DMS79 treated with DMSO at 0.1 percent for 48 hours (cell line): ENCODE data around the gene GPR160.
"Not testable (repeated sequence)": the region's sequence is repeated elsewhere in the genome, so short reads cannot be mapped to it uniquely, and the experiment has no call there.

Source experiments
- DNase-seq: peaks from one replicate; lab custom pipeline; 2025; lab: John Stamatoyannopoulos, UW

Gene GPR160

DNA sequence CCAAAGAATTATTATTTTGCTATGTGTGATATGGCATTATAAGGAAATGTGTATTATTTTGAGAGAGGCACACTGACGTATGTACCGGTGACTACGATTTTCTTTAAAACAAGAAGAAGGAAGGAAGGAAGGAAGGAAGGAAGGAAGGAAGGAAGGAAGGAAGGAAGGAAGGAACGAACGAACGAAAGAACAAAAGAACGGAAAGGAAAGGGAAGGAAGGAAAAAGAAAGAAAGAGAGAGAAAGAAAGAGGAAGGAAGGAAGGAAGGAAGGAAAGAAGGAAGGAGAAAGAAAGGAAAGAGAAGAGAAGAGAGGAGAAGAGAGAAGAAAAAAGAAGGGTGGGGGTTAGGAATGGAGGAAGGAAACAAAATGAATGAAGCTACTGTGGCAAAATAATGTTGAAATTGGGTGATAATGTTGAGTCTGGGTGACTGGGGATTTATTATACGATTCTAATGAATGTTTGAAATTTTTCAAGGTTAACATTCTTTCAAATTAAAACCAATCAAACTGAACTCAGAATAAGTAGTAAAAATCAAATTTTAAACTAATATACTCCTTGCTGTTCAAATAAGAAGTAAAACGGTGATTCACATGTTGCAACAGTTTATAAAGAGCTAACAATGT is 73.5 kb downstream of the GPR160 start:
- no peak for DNase-seq

- not testable (repeated sequence) for DNase-seq
Measured at GRCh38 chr3:170114165-170114564, 76.4 kb downstream of the GPR160 start.

DNA sequence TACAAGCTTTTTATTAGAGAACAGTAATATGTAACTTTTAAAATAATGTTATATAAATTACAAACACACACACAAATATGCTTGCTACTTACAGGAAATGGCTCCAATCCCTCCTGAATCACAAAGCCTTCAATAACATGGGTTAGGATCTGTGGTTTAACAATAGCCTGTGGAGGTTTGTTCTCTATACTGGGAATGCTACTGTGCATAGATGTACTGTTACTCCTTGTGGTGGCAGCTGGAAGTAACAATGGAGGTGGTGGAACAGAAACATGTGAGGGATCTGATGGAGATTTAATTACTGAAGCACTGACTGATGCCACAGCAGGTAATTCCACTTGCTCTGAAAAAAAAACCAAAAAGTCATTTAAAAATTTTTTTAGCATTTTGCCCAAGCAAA is 79.3 kb downstream of the GPR160 start:
- DNase-seq: no peak

DNA sequence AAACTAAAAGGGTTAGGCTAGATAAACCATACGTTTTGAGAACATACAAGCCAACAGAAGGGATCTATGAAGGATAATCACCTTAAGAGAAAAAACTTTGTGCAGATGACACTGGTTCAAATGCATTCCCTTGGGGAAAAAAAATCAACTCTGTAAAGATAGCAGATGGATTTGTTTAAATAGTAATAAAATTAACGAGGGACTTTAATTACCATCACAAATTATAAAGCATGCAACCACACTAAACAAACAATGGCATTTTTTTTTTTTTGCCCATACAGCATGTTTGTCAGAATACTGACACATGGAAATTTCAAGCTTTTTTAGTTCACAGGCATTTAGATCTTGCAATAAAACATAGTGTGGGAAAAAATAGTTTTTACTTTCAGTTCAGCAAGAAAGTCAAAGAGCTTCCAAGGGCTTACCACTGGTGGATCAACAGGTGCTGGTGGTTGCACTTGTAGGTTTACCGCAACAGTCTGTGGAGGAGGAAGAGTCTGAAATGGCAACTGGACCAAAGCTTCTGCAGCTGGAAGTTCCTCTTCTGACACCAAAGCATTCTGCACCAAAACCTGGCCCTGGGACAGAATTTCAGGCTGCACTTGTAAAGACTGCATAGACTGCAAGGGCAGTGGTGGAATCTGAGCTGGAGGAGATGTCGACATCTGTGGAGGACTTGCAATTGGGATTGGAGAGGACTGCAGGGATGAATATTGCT is 90.6 kb downstream of the GPR160 start:
- DNase-seq: no peak

DNA sequence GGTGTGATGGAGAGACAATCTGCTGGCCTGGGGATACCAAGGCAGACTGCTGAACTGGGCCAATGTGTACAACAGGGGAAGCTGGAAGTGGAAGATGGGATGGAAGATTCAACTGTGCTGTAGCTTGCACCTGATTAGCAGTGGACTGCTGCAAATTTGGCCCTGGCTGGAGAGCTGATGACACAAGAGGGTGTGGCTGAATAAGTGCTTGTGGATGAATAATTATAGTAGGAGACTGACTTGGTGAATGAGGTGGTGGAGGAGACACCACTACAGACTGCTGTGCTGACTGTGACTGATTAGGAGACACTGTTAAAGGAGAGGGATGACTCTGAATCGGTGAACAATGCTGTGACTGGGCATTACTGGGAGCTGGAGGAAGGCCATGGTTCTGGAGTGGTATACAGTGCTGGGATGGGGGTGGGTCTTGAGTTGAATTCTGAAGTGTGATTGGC is 91.2 kb downstream of the GPR160 start:
- DNase-seq: no peak

DNA sequence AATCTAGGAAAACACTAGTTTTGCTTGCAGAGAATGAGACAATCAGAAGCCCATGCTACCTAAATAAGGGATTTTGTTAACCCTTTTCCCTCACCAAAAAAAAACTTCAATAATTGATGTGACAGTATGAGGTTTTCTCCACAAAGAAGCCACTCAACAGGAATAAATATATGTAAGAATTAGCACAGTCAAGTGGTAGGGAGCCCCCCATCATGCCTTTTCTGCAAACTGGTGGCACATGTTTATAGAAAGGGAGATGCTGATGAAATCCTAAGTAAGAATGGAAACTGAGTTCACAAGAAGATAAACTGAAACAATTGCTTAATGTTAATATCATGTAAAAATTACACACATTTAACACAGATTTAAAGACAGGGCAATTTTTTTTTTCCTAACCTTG is 92.7 kb downstream of the GPR160 start:
- no peak for DNase-seq

DNA sequence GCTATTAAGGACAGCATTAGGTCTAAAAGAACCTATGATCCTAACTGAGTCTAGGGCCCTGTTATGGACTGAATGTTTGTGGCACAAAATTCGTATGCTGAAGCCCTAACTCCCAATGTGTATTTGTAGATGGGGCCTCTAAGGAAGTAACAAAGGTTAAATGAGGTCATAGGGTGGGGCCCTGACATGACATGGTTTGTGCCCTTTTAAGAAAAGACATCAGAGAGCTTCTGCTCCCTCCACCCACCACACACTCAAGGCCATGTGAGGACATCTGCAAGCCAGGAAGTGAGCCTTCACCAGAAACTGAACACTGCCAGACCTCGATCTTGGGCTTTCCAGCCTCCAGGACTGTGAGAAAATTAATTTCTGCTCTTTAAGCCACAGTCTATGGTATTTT is 94.5 kb downstream of the GPR160 start:
- no peak for DNase-seq
